Esophagus muscularis mucosa (tissue), 4 donors: Measurements from ENCODE around the gene TRABD2B. TPM values are rescaled to one million over a fixed set of nuclear protein-coding genes. Genes with fewer than 3 reads are reported as not detected.

ENCODE experiments used
- DNase-seq: peaks from one replicate; pipeline ENCODE4 v3.0.0-alpha.2; 2017; ENCODE audit errors: extremely low spot score
- H3K27ac ChIP-seq, 4 donors: fragments of 200-600 bp; sonication (generic); replicated peaks in 1 of 4; 1 replicate in 3 of 4; 2 replicates in 1 of 4; pipeline ENCODE4 v1.5.1; 2016 to 2019; ENCODE audit warnings: mild to moderate bottlenecking in 1 of 4
- H3K27me3 ChIP-seq, 4 donors: fragments of 200-600 bp; sonication (generic); one replicate each; pipeline versions ENCODE4 v1.5.1 to v1.6.0; 2016 to 2019
- H3K36me3 ChIP-seq, 4 donors: fragments of 200-600 bp; sonication (generic); one replicate each; pipeline ENCODE4 v1.5.1; 2016 to 2019
- H3K4me1 ChIP-seq, 4 donors: fragments of 200-600 bp; sonication (generic); one replicate each; pipeline ENCODE4 v1.5.1; 2016 to 2019
- H3K4me3 ChIP-seq, 4 donors: fragments of 200-600 bp; sonication (generic); 1 replicate in 2 of 4; 2 replicates in 2 of 4; pipeline ENCODE4 v1.5.1; 2016 to 2019; ENCODE audit warnings: mild to moderate bottlenecking in 4 of 4, moderate library complexity in 1 of 4
- H3K9me3 ChIP-seq, 4 donors: fragments of 200-600 bp; sonication (generic); 1 replicate in 3 of 4; 2 replicates in 1 of 4; pipeline ENCODE4 v1.5.1; 2016 to 2019
- EP300 ChIP-seq: sonication (generic); formaldehyde crosslinking; IDR thresholded peaks from one replicate; pipeline ENCODE4 v1.6.1; 2017; ENCODE audit warnings: antibody characterized with exemption
- POLR2A ChIP-seq: fragments of 450-650 bp; IDR thresholded peaks from one replicate; pipeline ENCODE4 v1.6.1; 2017; ENCODE audit warnings: antibody characterized with exemption, moderate library complexity, mild to moderate bottlenecking, low read depth
- POLR2AphosphoS5 ChIP-seq, 2 donors: sonication (generic); formaldehyde crosslinking; IDR thresholded peaks; one replicate each; pipeline ENCODE4 v1.6.1; 2017; ENCODE audit warnings: antibody characterized with exemption in 2 of 2
- WGBS: methylation state at CpG from one replicate; pipeline ENCODE4 v1.1.5; 2018; 5-methylcytosine and 5-hydroxymethylcytosine counted together
- intact Hi-C: fragments of 100-400 bp; cut with DNase I; formaldehyde crosslinking; loops from one replicate; pipeline ENCODE4 v1.15.1; 2023
- total RNA-seq, 4 donors: library from RNA; depleted of rRNA; stranded (reverse); fragments of >200 nt; gene quantifications; one replicate each; pipeline versions ENCODE4 v1.1.0 to v1.2.1, GENCODE V29; 2016
- TF ChIP-seq, protein P1 (sequence below), 3 experiments: fragments of 200-600 bp in 2 of 3; fragments of 450-650 bp in 1 of 3; sonication (generic) in 2 of 3; IDR thresholded peaks; one replicate each; pipeline ENCODE4 v1.5.1; 2017 to 2019; ENCODE audit warnings: antibody characterized with exemption in 3 of 3, mild to moderate bottlenecking in 2 of 3, moderate library complexity in 1 of 3

TRABD2B gene
- total RNA-seq, 4 donors from 2014 or later = 4.0 to 7.6 (median 4.1) TPM

DNA sequence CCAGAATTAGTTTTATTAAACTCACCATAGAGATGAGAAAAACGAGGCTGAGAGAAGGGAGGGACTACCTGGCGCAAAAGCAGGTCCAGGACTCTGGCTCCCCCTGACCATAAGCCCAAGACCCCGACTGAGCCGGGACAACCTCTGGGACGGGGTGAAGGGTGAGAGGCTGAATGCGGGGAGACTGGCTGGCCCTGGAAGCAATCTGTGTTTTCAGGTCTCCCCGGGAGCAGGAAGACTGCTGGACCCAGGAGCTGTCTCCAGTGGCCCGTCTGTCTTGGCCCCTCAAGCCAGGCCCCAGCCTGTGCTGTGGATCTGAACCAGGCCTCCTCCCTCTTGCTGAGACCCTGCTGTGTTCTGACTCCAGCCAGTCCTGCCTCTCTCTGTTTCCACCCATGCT, 240.8 kb downstream of the TRABD2B start:
- Histone ChIP-seq H3K4me1 (peaks cover 0 to 41% (median 31%) of the 10 kb centered on the region in 4 donors), H3K27ac (no peak overlapping the region), H3K36me3 (no peaks in the 10 kb centered on the region), H3K27me3 (no peaks in the 10 kb centered on the region), H3K9me3 (no peaks in the 10 kb centered on the region), H3K4me3 (no peak overlapping the region)
- 86% methylated on average over 8 of the region's 8 CpGs for WGBS
- no peak for DNase-seq
- TF ChIP-seq POLR2A (no peak), POLR2AphosphoS5 (IDR thresholded peaks at IDR 0.05) (no peak), EP300 (no peak)
- TF ChIP-seq, protein P1, sequence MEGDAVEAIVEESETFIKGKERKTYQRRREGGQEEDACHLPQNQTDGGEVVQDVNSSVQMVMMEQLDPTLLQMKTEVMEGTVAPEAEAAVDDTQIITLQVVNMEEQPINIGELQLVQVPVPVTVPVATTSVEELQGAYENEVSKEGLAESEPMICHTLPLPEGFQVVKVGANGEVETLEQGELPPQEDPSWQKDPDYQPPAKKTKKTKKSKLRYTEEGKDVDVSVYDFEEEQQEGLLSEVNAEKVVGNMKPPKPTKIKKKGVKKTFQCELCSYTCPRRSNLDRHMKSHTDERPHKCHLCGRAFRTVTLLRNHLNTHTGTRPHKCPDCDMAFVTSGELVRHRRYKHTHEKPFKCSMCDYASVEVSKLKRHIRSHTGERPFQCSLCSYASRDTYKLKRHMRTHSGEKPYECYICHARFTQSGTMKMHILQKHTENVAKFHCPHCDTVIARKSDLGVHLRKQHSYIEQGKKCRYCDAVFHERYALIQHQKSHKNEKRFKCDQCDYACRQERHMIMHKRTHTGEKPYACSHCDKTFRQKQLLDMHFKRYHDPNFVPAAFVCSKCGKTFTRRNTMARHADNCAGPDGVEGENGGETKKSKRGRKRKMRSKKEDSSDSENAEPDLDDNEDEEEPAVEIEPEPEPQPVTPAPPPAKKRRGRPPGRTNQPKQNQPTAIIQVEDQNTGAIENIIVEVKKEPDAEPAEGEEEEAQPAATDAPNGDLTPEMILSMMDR (IDR thresholded peaks at IDR 0.05) = no peak
- intact Hi-C loops = no loop called here

DNA sequence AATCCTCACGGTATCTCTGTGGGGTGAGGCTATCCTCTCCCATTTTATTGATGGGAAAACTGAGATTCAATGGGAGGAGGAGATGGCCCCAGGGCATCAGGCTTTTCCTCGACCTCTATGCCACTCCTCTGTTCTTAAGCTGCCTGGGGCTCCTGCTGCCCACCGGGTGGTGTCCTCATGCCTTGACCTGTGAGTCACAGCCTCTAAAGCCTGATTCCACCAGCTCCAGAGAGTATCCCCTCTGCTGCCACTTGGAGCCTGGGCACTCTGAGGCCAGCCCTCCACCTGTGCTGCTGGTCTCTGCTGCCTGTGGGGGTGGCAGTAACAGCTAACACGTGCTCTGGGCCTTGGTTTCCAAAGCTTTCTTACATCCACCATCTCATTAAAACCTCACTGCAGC, 241.2 kb downstream of the TRABD2B start:
- WGBS = 84% methylated on average over 4 of the region's 4 CpGs
- no peaks in the 10 kb centered on the region for H3K9me3 ChIP-seq
- H3K4me3 ChIP-seq = no peak overlapping the region
- intact Hi-C loops = no loop called here
- H3K36me3 ChIP-seq = no peaks in the 10 kb centered on the region
- H3K4me1 ChIP-seq = peaks cover 0 to 41% (median 31%) of the 10 kb centered on the region in 4 donors
- H3K27ac ChIP-seq = no peak overlapping the region
- no peak for DNase-seq
- TF ChIP-seq EP300 (no peak), POLR2A (no peak), POLR2AphosphoS5 (IDR thresholded peaks at IDR 0.05) (no peak)
- TF ChIP-seq, protein P1 (IDR thresholded peaks at IDR 0.05) = no peak
- no peaks in the 10 kb centered on the region for H3K27me3 ChIP-seq

DNA sequence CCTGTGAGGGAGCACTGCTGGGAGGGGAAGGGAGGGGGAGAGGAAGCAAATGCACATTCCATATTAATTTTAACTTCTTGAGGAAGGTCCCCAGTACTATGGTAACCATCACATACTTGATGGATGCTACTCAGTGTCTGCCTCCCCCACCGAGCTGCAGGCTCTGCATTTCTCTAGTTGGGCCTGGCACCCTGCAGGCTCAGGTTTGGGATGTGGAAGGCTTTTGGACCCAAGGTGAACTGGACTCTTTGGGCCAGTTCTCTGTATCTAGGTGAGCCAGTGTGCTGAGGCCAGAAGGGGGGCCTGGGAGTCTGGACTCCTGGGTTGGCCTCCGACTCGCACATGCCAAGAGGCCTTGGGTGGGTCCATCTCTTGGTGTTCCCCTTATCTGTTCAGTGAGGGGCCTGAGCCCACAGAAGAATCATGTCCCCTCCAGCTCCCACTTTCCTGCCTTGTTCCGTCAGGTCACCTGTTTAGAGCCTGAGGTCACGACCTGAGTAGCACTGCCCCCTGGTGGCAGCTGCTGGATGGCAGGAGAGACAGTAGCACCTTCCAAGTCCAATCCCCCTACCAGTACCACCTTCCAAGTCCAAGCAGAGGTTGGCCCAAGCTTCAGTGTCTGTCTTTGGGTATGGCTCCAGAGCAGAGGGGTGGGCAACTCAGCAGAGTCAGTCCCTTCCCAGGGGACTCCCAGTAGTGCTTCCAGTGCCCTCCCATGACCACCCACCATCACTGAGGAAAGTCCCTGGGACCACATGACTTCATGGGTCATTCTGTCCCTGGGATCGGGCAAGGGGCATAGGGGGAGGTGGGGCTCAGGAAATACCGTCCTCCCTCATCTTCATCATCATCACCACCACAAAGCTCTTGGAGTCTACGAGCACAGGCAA, 241.8 kb downstream of the TRABD2B start:
- Histone ChIP-seq H3K4me1 (peaks cover 0 to 40% (median 28%) of the 10 kb centered on the region in 4 donors), H3K4me3 (no peak overlapping the region), H3K9me3 (no peaks in the 10 kb centered on the region), H3K36me3 (no peaks in the 10 kb centered on the region), H3K27ac (no peak overlapping the region), H3K27me3 (no peaks in the 10 kb centered on the region)
- 90% methylated on average over 6 of the region's 8 CpGs for WGBS
- intact Hi-C loops = no loop called here
- no peak for DNase-seq
- TF ChIP-seq POLR2A = no peak
- TF ChIP-seq, protein P1 (IDR thresholded peaks at IDR 0.05) = peak in 2 of 3 experiments; percentile 11 to 41

DNA sequence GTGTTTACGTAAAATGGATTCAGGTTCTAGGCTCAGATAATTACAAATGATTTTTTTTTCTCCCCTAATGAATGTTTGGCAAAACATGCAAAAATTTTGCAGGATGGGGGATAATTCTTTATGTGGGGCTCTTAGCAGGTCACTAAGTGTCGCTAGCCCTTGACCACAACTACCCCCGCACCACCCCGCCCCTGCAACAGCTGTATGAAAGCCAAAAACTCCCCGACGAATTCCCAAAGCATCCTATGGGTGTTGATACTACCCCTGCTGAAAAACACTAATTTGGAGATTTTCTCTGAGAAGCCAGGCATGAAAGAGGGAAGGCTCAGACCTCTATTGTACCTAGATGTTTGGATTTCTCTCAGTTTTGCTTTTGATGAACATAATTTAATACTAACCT, 243.0 kb downstream of the TRABD2B start:
- 88% methylated on average over 6 of the region's 6 CpGs for WGBS
- intact Hi-C loops = no loop called here

More for the DNA sequence above, 243.0 kb downstream of the TRABD2B start:
- no peaks in the 10 kb centered on the region for H3K36me3 ChIP-seq
- H3K9me3 ChIP-seq = no peaks in the 10 kb centered on the region
- TF ChIP-seq POLR2AphosphoS5 (IDR thresholded peaks at IDR 0.05) (no peak), EP300 (no peak), POLR2A (no peak)
- TF ChIP-seq, protein P1 (IDR thresholded peaks at IDR 0.05) = no peak
- H3K4me3 ChIP-seq = no peak overlapping the region
- peaks cover 0 to 33% (median 20%) of the 10 kb centered on the region in 4 donors for H3K4me1 ChIP-seq
- no peaks in the 10 kb centered on the region for H3K27me3 ChIP-seq
- H3K27ac ChIP-seq = no peak overlapping the region
- DNase-seq = no peak
